ENCODE data around the gene BBS2.

BBS2 gene, protein sequence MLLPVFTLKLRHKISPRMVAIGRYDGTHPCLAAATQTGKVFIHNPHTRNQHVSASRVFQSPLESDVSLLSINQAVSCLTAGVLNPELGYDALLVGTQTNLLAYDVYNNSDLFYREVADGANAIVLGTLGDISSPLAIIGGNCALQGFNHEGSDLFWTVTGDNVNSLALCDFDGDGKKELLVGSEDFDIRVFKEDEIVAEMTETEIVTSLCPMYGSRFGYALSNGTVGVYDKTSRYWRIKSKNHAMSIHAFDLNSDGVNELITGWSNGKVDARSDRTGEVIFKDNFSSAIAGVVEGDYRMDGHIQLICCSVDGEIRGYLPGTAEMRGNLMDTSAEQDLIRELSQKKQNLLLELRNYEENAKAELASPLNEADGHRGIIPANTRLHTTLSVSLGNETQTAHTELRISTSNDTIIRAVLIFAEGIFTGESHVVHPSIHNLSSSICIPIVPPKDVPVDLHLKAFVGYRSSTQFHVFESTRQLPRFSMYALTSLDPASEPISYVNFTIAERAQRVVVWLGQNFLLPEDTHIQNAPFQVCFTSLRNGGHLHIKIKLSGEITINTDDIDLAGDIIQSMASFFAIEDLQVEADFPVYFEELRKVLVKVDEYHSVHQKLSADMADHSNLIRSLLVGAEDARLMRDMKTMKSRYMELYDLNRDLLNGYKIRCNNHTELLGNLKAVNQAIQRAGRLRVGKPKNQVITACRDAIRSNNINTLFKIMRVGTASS

DNA sequence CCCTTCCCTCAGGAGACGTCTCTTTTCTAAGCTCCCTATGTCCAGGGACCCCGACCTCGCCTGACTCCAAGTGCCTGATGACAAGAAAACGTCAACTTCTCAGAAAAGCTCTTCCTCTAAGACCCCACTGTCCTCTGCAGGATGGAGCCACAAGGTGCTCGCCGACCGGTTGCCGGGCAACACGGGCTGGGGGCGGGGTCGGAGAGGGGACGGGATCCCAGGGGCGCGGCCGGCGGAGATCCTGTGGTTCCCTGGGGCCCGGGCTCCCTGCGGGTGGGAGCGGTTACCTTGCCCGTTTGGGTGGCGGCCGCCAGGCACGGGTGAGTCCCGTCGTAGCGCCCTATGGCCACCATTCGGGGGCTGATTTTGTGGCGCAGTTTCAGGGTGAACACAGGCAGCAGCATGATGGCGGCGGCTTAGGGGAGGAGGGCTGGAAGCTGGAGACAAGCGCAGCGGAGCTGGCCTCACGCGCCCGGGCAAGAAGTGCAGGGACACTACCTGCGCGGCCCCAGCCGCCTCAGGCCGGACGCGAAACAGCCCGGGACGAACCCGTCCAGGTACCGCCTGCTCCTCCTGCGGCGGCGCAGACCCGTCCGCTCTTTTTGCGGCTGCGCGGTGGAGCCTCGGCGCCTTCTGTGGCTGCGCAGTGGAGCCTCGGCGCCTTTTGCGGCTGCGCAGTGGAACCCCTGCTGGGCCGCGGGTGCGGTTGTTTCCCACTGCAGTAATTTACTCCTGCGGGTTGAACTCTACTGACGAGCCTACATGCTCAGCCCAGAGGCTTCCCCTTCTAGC lies at the start of gene BBS2:
TSS of gene BBS2 (minus strand) at position 566 of the 792 bp plus-strand sequence. CDS start at position 404, 162 bp downstream.
- DNase-seq (ENCODE audit: low read depth in 2 of 2): peak; percentile 60 to 66

DNA sequence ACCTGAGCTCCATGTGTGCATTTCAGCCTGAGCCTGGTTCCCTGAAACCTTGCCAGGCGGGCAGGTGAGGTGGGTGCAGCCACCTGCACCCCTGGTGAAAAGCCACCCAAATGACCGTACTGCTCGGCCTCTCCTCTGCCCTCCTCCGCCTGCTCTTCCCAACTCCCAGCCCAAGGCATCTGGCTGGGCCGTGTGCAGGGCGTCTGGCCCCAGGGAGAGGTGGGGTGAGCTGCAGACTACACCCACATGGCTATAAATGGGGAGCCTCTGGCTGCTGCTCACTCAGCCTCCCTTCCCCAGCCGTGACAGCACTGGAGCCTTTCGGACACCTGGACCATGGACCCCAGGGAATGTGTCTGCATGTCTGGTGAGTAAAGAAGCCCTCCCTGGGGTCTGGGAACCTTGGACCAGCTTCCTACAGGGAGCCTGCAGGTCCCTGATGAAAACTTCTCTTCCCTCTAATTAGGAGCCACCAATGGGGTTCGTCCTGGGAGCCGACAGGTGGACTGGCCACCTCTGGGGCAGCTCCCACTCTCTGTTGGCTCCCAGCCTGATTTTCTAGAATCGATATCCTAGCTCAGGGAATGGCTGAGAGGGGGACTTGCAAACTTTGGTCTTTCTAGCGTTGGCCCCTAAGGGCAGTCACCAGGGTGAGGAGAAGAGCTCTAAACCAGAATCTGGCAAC lies 45.1 kb upstream of the BBS2 start, which contains the start of gene MT4:
TSS of gene MT4 (plus strand) at position 281 of the 685 bp plus-strand sequence. CDS start at position 337, 56 bp downstream.
- no peak for DNase-seq (ENCODE audit: low read depth in 2 of 2)

DNA sequence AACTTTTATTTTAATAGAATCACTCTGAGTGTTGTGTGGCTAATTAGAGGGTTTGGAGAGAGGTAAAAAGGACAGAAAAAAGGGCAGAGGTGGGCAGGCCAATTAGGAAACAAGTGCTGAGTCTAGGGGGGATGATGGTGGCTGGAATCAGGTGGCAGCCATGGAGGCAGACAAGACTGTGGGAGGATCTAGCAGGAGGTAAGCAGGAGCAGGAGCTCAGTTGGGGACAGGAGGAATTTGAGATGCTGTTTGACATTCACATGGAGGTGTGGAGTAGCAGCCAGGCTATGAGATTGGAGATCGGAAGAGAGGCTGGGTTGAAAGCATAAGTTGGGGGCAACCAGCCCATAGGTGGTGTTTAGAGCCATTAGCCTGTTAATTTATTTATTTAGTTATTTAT lies 41.3 kb upstream of the BBS2 start:
- no peak for DNase-seq (ENCODE audit: low read depth in 2 of 2)

DNA sequence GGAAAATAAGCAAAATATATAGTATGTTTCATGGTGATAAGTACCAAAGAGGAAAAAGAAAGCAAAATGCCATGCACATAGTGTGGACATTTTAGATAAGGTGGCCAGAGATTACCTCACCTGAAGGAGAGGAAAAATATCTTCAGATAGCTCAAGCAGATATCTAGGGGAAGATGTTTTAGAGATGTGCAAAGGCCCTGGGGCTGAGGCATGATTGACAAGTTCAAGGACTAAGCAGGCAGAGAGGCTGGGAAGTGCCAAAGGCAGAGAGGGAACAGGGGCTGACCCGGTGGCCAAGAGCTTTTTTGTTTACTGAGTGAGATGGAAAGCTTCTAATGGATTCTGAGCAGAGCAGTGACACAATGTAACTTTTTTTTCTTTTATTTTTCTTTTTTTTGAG lies 40.6 kb upstream of the BBS2 start:
- DNase-seq (ENCODE audit: low read depth in 2 of 2): no peak

DNA sequence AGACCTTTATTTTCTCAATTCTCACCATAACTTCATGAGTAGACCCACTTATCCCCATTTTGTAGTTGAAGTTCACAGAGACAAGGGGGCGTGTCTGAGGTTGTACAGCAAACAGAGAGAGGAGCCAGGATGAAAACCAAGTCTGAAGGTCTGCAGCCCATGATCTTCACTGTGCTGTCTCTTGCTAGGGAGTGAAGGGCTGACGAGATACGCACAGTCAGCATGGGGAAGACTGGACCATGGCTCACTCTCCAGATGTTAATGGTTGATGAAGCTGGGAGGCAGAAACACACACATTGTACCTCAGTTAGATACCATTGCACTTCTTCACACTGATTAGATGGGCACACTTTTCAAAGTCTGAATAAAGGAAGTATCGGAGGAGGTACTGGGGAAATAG lies 39.3 kb upstream of the BBS2 start:
- no peak for DNase-seq (ENCODE audit: low read depth in 2 of 2)

DNA sequence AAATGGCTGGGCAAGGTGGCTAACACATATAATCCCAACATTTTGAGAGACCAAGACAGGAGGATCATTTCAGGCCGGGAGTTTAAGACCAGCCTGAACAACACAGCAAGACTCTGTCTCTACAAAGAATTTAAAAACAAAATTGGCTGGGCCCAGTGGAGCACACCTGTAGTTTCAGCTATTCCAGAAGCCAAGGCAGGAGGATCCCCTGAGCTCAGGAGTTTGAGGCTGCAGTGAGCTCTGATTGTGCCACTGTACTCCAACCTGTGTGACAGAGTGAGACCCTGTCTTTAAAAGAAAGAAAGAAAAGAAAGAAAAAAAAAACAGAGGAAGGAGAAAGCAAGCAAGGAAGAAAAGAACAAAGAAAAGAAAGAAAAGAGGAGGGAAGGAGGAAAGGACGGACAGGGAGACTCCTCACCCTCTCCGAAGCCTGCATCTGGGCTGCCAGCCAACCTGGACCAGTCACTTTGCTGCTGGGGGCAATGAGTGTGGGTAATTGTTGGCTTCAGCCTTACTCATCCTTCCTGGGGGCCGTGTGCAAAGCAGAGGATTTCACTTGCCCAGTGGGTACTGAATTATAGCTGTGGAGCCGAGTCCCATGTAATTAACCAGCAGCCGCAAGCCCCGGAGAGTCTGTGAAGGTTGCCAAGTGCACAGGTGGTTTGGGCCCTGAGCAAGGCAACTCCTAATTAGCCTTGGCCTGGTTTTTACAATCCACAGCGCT lies 38.4 kb upstream of the BBS2 start:
- peak; percentile 20 to 29 for DNase-seq (ENCODE audit: low read depth in 2 of 2)

DNA sequence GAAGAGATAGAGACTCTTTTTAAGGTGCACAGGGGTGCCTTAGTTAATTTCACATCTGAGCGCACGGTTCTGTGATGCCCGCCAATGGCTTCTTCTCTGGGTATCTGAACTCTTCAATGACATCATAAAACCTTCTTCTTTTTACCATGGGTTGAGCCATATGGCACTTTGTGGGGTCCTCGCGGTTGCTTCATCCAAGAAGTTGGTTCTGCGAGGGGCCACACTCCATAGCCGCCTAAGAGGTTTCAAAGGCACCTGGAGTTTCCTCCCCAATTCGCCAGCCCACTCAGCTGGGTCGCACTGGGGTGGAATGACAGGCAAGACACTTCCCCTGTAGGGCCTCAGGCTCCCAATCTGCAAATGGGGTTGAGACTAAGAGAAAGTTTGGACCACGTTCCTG lies 34.6 kb upstream of the BBS2 start:
- DNase-seq (ENCODE audit: low read depth in 2 of 2): no peak

DNA sequence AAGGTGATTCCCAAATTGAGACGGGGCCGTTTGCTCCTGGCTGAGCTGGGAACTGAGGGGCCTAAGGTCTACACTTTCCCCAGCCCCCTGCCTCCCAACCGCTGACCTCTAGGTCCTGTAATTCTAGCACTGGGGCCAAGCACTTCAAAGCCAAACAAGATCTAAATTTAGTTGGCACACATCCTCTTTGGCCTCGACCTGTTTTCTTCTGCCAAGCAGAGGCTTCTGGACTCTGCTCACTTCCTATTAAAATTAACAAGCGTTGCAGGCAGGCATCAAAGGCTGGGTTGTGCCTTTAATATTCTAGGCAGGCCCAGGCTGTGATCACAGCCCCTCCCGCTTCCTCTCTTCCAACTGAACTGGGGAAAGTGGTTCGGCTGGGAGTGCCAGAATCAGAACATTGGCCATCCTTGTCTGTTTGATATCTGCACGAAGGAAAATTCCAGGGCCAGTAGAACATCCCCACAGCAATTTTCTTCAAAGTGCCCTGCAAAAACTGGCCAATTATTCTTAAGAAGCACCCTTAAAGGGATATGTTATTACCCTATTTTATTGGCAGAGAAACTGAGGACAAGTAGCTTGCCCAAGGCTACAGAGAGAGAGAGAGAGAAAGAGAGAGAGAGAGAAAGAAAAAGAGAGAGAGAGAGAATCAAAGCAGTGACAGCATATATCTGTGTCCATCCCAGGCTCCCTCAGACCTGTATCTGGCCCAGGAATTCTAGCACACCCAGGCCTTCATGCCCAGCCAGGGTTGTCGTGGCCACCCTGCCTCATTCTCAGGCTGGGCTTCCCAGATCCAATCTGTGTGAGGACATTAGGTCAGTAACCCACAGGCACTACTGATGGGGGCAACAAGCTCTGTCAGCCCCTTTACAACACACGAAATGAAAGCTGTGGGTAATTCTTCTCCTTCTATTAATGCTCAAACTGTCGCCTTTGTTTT lies 32.2 kb upstream of the BBS2 start:
- DNase-seq (ENCODE audit: low read depth in 2 of 2): no peak

DNA sequence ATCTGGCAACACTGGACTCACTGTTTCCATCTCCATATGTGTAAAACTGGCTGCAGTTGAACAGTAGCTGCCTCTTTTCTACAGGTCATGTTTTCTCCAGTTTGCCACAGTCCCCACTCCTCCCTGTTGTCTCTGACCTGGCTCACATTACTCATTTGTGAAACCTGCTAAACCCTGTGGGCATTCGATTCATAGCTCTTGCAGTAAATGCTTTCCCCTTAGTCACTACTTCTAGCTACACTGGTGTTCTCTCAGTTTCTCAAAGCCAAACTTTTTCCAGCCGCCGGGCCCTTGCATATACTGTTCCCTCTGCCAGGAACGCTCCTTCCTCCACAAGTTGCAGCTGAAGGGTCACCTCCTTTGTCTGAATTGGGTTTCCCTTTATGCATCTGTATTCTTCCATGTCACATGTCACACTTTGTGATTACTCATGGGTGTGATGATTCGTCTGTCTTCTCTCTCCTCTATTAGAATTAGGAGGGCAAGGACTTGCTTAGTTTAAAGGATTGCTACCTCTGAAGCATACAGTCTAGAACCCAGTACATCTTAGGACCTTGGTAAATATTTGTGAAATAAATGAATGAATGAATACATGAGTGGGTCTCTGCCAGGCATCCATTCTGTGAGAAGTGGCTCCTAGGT lies 30.0 kb upstream of the BBS2 start:
- no peak for DNase-seq (ENCODE audit: low read depth in 2 of 2)

DNA sequence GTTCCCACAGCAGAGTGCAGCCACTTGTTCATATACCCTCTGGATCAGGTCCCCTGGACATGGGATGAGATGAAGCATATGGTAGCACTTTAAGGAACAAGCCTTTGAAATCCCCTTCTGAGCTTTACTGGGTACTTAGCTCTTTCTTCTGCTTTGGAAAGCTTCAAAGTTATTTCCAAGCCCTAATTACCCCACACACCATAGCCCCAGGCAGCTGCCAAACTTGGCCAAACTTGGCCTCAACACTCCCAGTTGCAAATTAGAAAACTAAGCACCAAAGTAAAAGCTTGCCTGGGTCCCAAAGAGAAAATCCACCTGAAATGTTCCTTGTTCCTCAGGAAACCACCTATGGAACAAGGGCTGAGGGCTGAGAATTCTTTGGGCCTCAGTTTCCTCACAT lies 29.3 kb upstream of the BBS2 start:
- no peak for DNase-seq (ENCODE audit: low read depth in 2 of 2)

DNA sequence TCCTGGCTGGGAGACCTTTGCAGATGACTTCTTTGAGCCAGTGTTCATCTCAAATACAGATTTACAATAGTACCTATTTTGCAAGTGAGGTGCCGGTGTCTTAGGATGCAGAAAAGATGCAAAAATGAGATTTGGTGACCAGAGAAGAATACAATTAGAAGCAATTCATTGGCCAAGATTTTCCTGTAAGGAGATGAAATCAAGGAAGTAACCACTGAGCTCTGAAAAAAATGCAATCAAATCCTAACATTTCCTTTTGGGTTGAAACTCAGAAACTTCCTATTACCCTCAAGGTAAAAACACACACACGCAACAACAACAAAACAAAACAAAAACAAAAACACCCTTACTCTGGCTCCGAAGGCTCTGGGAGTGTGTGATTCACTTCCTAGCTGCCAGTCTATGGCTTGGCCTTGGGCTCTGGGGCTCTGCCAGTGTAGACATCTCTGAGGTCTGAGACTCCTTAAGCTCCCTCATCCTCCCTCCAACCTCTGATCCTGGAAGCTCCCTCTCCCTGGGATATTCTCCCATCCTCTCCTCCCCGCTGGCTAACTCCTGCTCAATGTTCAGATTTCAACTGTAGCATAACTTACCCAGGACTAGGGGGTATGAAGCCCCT lies 28.2 kb upstream of the BBS2 start:
- DNase-seq (ENCODE audit: low read depth in 2 of 2): no peak

DNA sequence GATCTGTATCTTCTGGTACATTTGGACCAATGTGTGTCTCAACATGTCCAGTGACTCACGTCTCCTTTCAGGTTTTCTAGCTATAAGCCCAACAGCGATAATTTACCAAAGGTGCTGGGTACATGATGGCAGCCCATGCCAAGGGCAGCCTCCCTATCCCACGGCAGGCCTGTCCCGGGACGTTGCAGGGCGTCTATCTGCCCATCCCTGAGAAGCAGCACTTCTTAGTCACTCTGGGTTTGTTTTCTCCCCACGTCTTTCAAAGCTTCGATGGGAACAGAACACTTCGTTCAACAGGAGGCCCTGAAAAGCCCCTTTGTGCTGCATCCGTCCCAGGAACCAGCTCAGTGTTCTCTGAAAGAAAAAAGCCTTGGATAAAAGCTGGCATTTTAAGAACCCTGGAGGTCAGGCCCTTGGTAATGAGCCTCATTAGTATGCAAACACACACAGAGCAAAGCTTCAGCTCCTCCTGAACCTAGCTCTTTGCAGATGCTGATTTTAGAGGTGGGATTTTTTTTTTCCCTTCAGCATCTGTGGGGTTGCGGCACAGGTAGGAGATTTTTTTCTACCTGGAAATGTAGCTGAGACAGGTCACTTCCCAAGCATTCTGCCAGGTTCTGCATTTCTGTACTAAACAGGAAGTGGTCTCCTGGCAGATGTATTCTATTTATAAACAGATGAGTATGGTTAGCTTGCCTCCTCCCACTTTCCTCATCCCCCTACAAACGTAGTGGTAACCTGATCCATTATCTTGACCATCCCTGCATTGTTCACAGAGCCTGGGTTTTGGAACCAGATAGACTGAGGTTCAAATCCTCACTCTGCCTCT lies 27.5 kb upstream of the BBS2 start:
- DNase-seq (ENCODE audit: low read depth in 2 of 2): peak; percentile 54 to 58

DNA sequence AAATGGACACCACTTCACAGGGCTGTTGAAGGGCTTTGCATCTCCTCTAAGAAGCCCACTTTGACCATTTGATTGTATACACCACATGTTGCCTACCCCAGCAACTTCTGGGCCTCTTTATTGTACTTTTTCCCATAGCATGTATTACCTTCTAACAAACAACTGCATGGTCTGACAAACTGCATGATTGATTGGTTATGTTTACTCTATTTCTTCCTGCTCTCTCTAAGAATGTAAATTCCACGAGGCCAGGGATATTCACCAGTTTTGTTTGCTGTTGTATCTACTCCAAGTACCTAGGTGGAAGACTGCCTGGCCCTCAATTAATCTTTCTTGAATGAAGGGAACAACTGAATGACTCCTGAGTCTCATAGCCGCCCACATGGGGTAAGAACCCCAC lies 22.2 kb upstream of the BBS2 start:
- no peak for DNase-seq (ENCODE audit: low read depth in 2 of 2)

DNA sequence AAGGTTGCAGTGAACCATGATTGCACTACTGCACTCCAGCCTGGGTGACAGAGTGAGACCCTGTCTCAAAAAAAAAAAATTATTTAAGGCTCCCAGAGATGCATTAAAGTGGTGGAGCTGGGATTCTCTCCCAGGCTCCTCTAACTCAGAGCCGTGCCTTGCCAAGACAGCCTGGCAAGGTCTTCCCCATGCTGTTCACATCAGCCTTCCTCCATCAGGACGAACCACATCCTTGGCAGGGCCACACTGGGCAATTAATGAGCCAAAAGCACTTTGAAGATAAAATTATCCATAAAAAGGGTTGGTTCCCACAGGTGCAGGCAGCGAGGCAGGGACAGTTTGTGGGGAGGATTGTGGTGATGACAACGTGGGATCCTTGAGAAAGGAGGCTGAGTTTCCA lies 19.8 kb upstream of the BBS2 start:
- no peak for DNase-seq (ENCODE audit: low read depth in 2 of 2)

DNA sequence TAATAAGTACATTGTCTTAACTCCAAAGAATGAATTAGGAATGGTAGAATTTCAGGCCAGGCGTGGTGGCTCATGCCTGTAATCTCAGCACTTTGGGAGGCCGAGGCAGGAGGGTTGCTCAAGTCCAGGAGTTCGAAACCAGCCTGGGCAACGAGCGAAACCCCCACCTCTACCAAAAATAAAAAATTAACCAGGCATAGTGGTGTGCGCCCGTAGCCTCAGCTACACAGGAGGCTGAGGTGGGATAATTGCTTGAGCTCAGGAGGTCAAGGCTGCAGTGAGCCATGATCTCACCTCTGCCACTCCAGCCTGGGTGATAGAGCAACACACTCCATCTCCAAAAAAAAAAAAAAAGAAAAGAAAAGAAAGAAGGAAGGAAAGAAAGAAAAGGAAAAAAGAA lies 18.5 kb upstream of the BBS2 start:
- no peak for DNase-seq (ENCODE audit: low read depth in 2 of 2)

DNA sequence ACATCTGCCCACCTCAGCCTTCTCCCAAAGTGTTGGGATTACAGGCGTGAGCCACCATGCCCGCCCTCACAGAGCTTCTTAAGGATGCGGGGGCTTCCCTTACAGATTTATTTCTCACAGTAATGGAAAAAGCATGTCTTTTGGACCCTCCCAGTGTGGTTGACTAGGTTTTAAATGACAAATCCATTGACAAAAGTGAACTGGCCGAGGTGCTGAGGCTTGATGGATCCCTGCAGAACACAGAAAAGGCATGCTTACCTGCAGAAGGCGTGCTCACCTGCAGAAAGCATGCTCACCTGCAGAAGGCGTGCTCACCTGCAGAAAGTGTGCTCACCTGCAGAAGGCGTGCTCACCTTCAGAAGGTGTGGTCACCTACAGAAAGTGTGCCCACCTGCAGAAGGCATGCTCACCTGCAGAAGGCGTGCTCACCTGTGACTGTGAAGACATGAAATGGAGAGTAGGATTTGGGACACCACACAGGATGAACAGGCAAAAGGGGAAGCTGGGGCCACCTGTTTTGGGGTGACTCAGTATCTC lies 15.1 kb upstream of the BBS2 start:
- DNase-seq (ENCODE audit: low read depth in 2 of 2): no peak

DNA sequence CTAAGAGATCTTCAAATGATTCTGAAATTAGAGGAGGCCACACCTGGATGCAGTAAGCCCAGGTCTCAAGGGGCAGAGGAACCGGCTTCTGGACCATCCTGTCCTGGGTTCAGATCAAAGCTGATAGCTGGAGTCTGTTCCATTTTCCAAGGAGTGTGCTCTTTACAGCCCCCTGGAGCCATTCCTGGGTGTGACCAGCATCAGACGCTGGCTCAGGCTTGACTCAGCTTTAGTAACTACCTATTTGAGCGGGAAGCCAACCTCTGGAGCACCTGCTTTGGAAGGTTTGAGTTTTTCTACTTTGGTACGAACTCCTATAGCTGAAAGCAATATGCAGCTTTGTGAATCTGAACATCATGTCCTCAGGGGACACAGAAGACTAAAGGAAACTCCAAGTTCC lies 12.9 kb upstream of the BBS2 start:
- no peak for DNase-seq (ENCODE audit: low read depth in 2 of 2)

DNA sequence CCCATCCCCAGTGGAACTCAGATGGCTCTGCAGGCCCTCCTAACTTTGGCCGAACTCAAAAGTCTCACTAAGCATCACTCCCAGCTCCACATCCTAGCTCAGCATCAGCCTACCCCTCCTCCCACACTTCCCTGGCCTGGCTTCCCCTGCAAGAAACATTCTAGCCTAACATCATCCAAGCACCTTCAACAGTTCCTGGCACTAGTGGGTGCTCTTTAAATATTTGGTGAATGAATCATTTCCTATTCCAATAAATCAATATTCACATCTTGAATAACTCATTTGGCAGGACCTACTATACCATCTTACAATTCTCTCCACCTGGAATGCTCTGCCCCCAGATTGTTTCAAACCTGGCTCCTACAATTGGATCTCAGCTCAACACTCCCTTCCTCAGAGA lies 11.0 kb upstream of the BBS2 start:
- no peak for DNase-seq (ENCODE audit: low read depth in 2 of 2)
